ENCODE data around the gene SLAMF7. TPM values are rescaled to one million over a fixed set of nuclear protein-coding genes. Genes with fewer than 3 reads are reported as not detected.

SLAMF7 gene
- total and polyA plus RNA-seq, 4 donors = 0.80 to 2.9 (median 1.1) TPM

- WGBS = 82% methylated on average over 8 of the region's 8 CpGs
- H3K9me3 ChIP-seq (ENCODE audit: control insufficient read depth in 4 of 4, low read length in 3 of 4) = no peaks in the 10 kb centered on the region
- H3K4me3 ChIP-seq (ENCODE audit: low read depth in 1 of 3, low read length in 3 of 3) = no peak overlapping the region
- no peaks in the 10 kb centered on the region for H3K27me3 ChIP-seq (ENCODE audit: control insufficient read depth in 4 of 4, insufficient read depth in 4 of 4, low read length in 3 of 4)
- TF ChIP-seq, protein P1, sequence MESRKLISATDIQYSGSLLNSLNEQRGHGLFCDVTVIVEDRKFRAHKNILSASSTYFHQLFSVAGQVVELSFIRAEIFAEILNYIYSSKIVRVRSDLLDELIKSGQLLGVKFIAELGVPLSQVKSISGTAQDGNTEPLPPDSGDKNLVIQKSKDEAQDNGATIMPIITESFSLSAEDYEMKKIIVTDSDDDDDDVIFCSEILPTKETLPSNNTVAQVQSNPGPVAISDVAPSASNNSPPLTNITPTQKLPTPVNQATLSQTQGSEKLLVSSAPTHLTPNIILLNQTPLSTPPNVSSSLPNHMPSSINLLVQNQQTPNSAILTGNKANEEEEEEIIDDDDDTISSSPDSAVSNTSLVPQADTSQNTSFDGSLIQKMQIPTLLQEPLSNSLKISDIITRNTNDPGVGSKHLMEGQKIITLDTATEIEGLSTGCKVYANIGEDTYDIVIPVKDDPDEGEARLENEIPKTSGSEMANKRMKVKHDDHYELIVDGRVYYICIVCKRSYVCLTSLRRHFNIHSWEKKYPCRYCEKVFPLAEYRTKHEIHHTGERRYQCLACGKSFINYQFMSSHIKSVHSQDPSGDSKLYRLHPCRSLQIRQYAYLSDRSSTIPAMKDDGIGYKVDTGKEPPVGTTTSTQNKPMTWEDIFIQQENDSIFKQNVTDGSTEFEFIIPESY (IDR thresholded peaks at IDR 0.05) = no peak
- TF ChIP-seq FOXA2 (IDR thresholded peaks at IDR 0.05) (no peak), TAF1 (conservative IDR thresholded peaks at IDR 0.05) (no peak), YY1 (IDR thresholded peaks at IDR 0.05) (no peak), HNF4A (conservative IDR thresholded peaks at IDR 0.05) (no peak), GABPA (IDR thresholded peaks at IDR 0.05 in 1 of 2, conservative IDR thresholded peaks at IDR 0.05 in 1 of 2) (no peak), FOXA1 (IDR thresholded peaks at IDR 0.05) (no peak)
- no peak overlapping the region for H3K9ac ChIP-seq (ENCODE audit: low read depth in 1 of 2, low read length in 2 of 2)
- peak overlapping the region in 1 of 2 donors; percentile 29 for H3K27ac ChIP-seq (ENCODE audit: low read depth in 1 of 2, low read length in 2 of 2)
- no peaks in the 10 kb centered on the region for H3K4me1 ChIP-seq (ENCODE audit: control insufficient read depth in 4 of 4, insufficient read depth in 4 of 4, low read length in 3 of 4)
- H3K36me3 ChIP-seq (ENCODE audit: control insufficient read depth in 4 of 4, insufficient read depth in 3 of 4, low read depth in 1 of 4, low read length in 3 of 4) = no peaks in the 10 kb centered on the region
- no peak for DNase-seq (ENCODE audit: low spot score)
Measured at GRCh38 chr1:160742428-160743127, 3.5 kb downstream of the SLAMF7 start.

GRCh38 chr1:160743266-160743665, 4.2 kb downstream of the SLAMF7 start:
- Histone ChIP-seq H3K4me1 (ENCODE audit: control insufficient read depth in 4 of 4, insufficient read depth in 4 of 4, low read length in 3 of 4) (no peaks in the 10 kb centered on the region), H3K27ac (ENCODE audit: low read depth in 1 of 2, low read length in 2 of 2) (no peak overlapping the region), H3K9ac (ENCODE audit: low read depth in 1 of 2, low read length in 2 of 2) (no peak overlapping the region), H3K4me3 (ENCODE audit: low read depth in 1 of 3, low read length in 3 of 3) (no peak overlapping the region), H3K36me3 (ENCODE audit: control insufficient read depth in 4 of 4, insufficient read depth in 3 of 4, low read depth in 1 of 4, low read length in 3 of 4) (no peaks in the 10 kb centered on the region), H3K27me3 (ENCODE audit: control insufficient read depth in 4 of 4, insufficient read depth in 4 of 4, low read length in 3 of 4) (no peaks in the 10 kb centered on the region), H3K9me3 (ENCODE audit: control insufficient read depth in 4 of 4, low read length in 3 of 4) (no peaks in the 10 kb centered on the region)
- WGBS = 83% methylated on average over 3 of the region's 3 CpGs
- TF ChIP-seq GABPA (IDR thresholded peaks at IDR 0.05 in 1 of 2, conservative IDR thresholded peaks at IDR 0.05 in 1 of 2) (no peak), FOXA1 (IDR thresholded peaks at IDR 0.05) (no peak), TAF1 (conservative IDR thresholded peaks at IDR 0.05) (no peak), EGR1 (IDR thresholded peaks at IDR 0.05; ENCODE audit: low read depth in 2 of 2) (no peak), RAD21 (IDR thresholded peaks at IDR 0.05) (no peak), NR2F2 (IDR thresholded peaks at IDR 0.05) (no peak), YY1 (IDR thresholded peaks at IDR 0.05) (no peak), FOXA2 (IDR thresholded peaks at IDR 0.05) (no peak), REST (IDR thresholded peaks at IDR 0.05) (no peak), MAX (IDR thresholded peaks at IDR 0.05) (no peak)
- TF ChIP-seq, protein P2, sequence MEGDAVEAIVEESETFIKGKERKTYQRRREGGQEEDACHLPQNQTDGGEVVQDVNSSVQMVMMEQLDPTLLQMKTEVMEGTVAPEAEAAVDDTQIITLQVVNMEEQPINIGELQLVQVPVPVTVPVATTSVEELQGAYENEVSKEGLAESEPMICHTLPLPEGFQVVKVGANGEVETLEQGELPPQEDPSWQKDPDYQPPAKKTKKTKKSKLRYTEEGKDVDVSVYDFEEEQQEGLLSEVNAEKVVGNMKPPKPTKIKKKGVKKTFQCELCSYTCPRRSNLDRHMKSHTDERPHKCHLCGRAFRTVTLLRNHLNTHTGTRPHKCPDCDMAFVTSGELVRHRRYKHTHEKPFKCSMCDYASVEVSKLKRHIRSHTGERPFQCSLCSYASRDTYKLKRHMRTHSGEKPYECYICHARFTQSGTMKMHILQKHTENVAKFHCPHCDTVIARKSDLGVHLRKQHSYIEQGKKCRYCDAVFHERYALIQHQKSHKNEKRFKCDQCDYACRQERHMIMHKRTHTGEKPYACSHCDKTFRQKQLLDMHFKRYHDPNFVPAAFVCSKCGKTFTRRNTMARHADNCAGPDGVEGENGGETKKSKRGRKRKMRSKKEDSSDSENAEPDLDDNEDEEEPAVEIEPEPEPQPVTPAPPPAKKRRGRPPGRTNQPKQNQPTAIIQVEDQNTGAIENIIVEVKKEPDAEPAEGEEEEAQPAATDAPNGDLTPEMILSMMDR (IDR thresholded peaks at IDR 0.05; ENCODE audit: low read depth, low read length, missing input control) = no peak
- TF ChIP-seq, protein P3, sequence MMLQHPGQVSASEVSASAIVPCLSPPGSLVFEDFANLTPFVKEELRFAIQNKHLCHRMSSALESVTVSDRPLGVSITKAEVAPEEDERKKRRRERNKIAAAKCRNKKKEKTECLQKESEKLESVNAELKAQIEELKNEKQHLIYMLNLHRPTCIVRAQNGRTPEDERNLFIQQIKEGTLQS (IDR thresholded peaks at IDR 0.05) = no peak
- no peak for DNase-seq (ENCODE audit: low spot score)

Data from liver (tissue), 9 donors.